HAP-1 (cell line): ENCODE results near the gene TACC2.

ENCODE experiments used
- DNase-seq, 2 experiments: peaks; one replicate each; pipeline ENCODE4 v3.0.0-alpha.2; 2016 to 2020; ENCODE audit warnings: low spot score in 2 of 2
- H3K27me3 ChIP-seq: fragments of 250-450 bp; sonication (Bioruptor Pico); 2 replicates; pipeline ENCODE4 v1.5.1; 2020; ENCODE audit warnings: low read depth, mild to moderate bottlenecking, moderate library complexity
- H3K36me3 ChIP-seq: fragments of 250-450 bp; sonication (Bioruptor Pico); replicated peaks from 2 replicates; pipeline ENCODE4 v1.5.1; 2020; ENCODE audit warnings: mild to moderate bottlenecking
- H3K4me1 ChIP-seq: fragments of 250-450 bp; sonication (Bioruptor Pico); 2 replicates; pipeline ENCODE4 v1.5.1; 2020; ENCODE audit warnings: mild to moderate bottlenecking
- H3K4me3 ChIP-seq: fragments of 250-450 bp; sonication (Bioruptor Pico); 2 replicates; pipeline ENCODE4 v1.5.1; 2020; ENCODE audit warnings: mild to moderate bottlenecking, moderate library complexity
- H3K9me3 ChIP-seq: fragments of 250-450 bp; sonication (Bioruptor Pico); 2 replicates; pipeline ENCODE4 v1.5.1; 2020; ENCODE audit warnings: mild to moderate bottlenecking, moderate library complexity
- in situ Hi-C: fragments of 300-500 bp; cut with MboI; formaldehyde crosslinking; loops from 3 replicates; pipeline ENCODE4 v1.14.3; 2020; ENCODE audit warnings: low sequenced_read_pairs, inconsistent platforms, mixed read lengths

Gene TACC2

DNA sequence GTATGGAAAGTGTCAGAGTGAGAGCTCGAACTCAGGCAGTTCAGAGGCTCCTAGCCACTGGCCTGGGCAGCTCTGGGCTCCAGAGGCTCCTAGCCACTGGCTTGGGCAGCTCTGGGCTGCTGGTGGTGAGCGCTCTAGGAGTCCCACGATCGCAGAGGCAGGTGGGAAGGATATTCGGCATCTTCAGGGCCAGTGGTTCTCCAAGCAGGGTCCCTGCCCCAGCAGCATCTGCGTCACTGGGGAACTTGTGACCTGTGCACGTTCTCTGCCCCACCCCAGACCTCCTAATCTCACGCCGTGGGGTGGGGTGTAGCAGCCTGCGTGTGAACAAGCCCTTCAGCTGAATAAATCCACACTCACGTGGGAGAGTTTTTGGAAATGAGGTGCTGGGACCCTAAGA, 256.9 kb downstream of the TACC2 start:
- no peak for DNase-seq
- Histone ChIP-seq H3K27me3 (no peaks in the 10 kb centered on the region), H3K4me3 (no peak overlapping the region), H3K4me1 (no peaks in the 10 kb centered on the region), H3K36me3 (no peaks in the 10 kb centered on the region; the same call in 1 of the 2 replicates), H3K9me3 (no peaks in the 10 kb centered on the region)
- in situ Hi-C loops, result no loop called here

DNA sequence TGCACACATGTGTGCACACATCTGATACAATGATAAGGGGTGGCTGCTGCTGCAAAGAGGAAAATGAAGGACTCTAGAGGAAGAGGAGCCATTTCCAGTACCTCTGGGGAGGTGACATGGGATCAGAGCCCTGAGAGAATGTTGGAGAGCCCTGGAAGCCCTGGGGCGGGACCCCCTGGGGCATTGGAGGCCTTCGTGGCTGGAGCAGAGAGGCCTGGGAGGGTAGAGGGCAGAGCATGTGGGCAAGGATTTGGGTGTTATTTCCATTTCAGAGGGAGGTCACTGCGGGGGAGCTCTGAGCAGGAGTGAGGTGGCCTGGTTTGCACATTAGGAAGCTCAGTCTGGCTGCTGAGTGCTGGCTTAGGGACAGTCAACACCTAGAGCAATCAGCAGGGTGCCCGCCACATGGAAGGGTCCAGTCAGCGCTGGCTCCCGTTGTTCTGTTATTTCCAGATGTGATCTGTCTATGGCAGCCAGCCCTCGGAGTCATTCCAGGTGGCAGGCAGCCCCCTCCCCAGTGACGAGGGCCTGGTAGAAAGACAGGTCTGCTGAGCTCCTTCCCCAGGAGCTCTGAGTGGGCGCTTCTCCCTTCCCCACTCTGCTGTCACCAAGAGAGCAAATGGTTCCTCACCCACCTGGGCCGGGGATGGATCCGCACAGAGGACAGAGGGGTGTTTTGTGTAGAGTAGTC, 258.0 kb downstream of the TACC2 start:
- Histone ChIP-seq H3K27me3 (no peaks in the 10 kb centered on the region), H3K4me1 (no peaks in the 10 kb centered on the region), H3K9me3 (no peaks in the 10 kb centered on the region), H3K4me3 (no peak overlapping the region), H3K36me3 (no peaks in the 10 kb centered on the region; the same call in 1 of the 2 replicates)
- DNase-seq, result no peak
- in situ Hi-C loops, result no loop called here

DNA sequence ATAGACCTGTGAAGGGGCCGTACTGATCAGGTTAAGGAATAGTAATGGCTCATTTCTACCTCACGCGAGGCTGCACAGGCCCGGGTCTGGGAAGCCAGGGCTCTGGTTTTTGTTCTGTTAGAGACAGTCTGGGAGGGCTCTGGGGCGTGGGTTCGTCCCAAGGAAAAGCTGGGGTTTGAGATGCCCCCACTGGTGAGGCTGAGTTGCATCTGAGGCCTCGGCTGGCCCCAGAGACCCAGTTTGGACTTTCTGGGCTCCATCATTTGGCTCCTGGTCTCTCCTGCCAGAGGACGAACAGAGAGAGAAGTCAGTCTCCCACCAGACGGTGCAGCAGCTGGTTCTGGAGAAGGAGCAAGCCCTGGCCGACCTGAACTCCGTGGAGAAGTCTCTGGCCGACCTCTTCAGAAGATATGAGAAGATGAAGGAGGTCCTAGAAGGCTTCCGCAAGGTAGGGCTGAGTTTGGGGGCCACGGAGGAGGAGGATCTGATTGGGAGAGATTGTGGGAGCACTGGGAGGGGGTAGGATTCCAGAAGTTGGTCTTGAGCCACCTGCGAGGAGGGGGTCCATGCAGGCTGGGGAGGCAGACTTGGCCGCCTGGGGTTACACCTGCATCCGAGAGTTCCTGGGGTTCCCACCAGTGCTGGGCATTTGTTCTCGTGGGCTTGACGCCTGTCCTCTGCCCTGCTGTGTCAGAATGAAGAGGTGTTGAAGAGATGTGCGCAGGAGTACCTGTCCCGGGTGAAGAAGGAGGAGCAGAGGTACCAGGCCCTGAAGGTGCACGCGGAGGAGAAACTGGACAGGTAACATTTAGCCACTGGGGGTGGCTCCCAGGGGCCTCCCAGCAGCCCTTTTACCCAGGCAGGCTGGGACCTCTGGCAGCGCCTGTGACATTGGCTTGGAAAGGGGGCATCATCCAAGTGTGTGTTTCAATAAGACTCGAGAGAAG, 259.7 kb downstream of the TACC2 start:
- Histone ChIP-seq H3K9me3 (no peaks in the 10 kb centered on the region), H3K27me3 (no peaks in the 10 kb centered on the region), H3K4me1 (no peaks in the 10 kb centered on the region), H3K4me3 (no peak overlapping the region), H3K36me3 (no peaks in the 10 kb centered on the region)
- DNase-seq, result no peak
- in situ Hi-C loops, result no loop called here

DNA sequence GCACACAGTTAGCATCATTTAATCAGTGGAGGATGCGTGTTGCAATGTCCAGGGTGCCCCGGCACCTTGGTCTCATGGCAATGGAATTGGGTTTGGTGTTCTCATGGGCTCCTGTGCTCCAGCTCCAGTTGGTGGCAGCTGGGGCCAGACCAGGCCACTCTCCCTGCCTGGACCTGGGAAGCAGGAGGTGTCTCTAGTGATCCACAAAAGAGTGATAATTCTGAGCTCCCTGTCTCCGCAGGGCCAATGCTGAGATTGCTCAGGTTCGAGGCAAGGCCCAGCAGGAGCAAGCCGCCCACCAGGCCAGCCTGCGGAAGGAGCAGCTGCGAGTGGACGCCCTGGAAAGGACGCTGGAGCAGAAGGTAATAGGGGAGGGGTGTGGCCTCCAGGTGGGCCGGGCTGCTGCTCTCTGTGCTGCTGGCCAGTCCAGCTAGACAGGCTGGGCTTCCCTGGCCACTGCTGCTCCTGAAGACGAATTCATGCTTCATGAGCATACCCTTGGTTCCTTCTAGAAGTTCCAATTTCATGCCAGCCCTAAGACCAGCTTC, 260.4 kb downstream of the TACC2 start:
- Histone ChIP-seq H3K9me3 (no peaks in the 10 kb centered on the region), H3K4me3 (no peak overlapping the region), H3K36me3 (no peaks in the 10 kb centered on the region), H3K4me1 (no peaks in the 10 kb centered on the region), H3K27me3 (no peaks in the 10 kb centered on the region)
- in situ Hi-C loops, result no loop called here
- no peak for DNase-seq

DNA sequence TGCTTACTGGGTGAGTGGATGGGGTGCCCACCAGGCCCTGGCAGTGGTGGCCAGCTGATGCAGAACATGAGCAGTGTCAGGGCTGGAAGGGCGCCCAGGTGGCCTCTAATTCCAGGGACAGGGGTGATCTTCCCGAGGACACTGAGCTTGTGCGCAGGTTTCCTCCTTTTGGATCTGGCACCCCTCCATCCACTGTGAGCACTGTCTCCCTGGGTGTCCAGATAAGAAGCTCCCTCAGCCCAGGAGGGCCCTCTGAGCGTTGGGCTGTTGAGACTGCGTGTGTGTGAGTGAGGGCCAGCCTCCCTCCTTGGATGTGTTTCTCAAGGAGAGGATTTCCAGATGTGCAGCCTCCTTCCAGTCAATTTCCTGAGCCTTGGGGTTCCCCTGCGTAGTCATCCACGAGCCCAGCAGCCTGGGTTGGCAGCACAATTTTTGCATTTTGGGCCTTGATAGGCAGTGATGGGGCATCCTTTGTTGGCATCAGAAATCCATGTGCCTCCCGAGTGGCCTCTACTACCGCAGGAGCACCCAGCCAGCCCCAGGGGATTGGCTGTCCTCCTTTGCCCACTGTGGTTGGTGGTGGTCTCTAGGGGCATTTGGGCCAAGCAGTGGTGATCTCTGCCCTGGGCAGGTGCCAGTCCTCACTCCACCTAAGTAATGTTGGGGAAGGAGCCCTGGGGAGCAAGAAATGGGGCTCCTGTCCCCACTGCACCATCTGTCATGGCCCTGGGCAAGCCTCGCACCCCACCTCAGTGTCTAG, 261.2 kb downstream of the TACC2 start:
- H3K9me3 ChIP-seq, result no peaks in the 10 kb centered on the region
- in situ Hi-C loops, result no loop called here
- no peaks in the 10 kb centered on the region for H3K4me1 ChIP-seq

DNA sequence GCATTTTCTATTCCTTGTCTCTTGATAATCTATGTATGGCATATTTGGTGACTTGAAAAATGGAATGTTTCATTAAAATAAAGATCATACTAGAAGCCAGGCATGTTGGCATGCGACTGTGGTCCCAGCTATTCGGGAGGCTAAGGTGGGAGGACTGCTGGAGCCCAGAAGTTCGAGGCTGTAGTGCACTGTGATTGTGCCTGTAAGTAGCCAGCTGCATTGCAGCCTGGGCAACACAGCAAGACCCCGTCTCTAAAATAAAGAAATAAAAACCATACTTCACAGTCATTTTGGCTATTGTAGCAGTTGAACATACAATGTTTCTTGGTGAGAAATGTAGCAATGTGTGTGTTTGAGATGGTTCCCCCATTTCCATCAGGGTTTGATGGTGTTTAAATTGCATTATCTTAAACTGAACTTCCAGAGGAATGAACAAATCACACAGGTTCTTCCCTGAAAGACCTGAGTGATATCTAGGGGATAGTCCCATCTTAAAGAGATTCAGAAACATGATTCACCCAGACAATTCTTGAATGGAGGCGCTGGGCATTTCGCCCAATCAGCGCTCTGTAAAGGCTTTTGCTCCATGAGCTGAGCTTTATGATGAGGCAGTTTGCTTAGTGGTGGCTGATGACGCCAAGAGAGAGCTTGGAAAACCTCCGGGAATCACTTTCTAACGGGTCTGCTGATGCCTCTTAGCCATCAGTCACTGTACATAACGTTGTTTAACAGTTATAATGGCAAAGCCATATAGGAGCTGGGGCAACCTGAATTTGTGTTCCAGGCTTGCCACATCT, 262.7 kb downstream of the TACC2 start:
- Histone ChIP-seq H3K4me1 (no peaks in the 10 kb centered on the region), H3K4me3 (no peak overlapping the region), H3K27me3 (no peaks in the 10 kb centered on the region), H3K36me3 (no peaks in the 10 kb centered on the region), H3K9me3 (no peaks in the 10 kb centered on the region)
- in situ Hi-C loops, result no loop called here
- DNase-seq, result no peak

More for the DNA sequence above, 261.2 kb downstream of the TACC2 start:
- Histone ChIP-seq H3K27me3 (no peaks in the 10 kb centered on the region), H3K36me3 (no peaks in the 10 kb centered on the region), H3K4me3 (no peak overlapping the region)
- DNase-seq, result no peak

DNA sequence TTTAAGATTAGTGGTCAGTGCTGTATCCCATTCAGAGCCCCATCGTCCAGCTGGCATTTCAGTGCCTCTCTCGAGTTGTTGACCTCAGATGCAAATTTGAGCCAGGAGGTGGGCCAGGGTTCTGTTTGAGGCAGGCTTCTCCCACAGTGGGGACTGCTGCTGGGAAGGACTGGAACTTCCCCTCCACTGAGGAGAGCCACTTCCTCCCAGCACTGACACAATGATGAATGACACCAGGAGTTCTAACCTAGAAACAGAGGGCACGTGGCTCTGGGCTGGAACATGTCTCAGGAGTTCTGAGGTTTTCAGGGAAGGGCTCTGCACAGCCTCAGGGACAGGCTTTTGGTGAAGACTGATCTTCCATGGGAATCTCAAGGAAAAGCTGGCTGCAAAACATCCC, 263.8 kb downstream of the TACC2 start:
- Histone ChIP-seq H3K9me3 (no peaks in the 10 kb centered on the region), H3K4me3 (no peak overlapping the region), H3K4me1 (no peaks in the 10 kb centered on the region), H3K36me3 (no peaks in the 10 kb centered on the region), H3K27me3 (no peaks in the 10 kb centered on the region)
- DNase-seq, result no peak
- in situ Hi-C loops, result no loop called here

DNA sequence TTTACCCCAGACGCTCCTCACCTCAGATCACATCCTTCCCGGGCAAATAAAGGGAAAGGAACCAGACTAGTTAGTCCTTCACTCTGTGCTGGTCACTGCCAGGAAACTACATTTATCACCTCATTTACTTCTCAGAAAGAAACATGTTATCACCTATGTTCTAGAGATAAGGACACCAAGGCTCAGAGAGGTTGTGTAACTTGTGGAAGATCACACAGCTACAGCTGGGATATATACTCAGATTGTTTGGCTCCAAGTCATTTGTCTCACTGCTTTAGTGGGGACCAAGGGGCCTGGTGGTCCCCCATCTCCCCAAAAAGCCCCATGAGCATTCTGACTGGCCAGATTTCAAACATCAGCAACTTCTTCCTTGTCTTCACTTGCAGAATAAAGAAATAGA, 264.6 kb downstream of the TACC2 start:
- H3K9me3 ChIP-seq, result no peaks in the 10 kb centered on the region
- in situ Hi-C loops, result no loop called here
- no peaks in the 10 kb centered on the region for H3K27me3 ChIP-seq
- no peaks in the 10 kb centered on the region for H3K4me1 ChIP-seq
- no peak for DNase-seq
- H3K4me3 ChIP-seq, result no peak overlapping the region
- no peaks in the 10 kb centered on the region for H3K36me3 ChIP-seq

DNA sequence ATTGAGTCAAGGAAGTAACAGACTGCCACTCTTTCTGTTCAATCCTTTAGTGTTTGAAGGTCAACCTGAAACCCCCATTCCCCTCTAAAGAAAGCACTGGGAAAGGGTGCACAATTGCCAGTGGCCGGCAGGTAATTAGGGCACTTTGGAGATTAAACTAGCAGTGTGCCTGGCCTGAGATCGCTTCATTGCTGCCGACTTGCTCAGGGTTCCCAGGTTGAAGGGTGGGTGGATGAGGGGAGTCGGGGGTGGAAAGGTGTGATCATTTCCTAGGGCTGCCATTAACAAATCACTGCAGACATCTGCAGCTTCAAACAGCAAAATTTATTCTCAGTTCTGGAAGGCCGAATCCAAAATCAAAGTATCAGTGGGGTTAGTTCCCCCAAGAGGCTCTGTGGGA, 265.9 kb downstream of the TACC2 start:
- Histone ChIP-seq H3K27me3 (no peaks in the 10 kb centered on the region), H3K4me1 (no peaks in the 10 kb centered on the region), H3K9me3 (no peaks in the 10 kb centered on the region), H3K4me3 (no peak overlapping the region), H3K36me3 (no peaks in the 10 kb centered on the region)
- no peak for DNase-seq
- in situ Hi-C loops, result no loop called here

DNA sequence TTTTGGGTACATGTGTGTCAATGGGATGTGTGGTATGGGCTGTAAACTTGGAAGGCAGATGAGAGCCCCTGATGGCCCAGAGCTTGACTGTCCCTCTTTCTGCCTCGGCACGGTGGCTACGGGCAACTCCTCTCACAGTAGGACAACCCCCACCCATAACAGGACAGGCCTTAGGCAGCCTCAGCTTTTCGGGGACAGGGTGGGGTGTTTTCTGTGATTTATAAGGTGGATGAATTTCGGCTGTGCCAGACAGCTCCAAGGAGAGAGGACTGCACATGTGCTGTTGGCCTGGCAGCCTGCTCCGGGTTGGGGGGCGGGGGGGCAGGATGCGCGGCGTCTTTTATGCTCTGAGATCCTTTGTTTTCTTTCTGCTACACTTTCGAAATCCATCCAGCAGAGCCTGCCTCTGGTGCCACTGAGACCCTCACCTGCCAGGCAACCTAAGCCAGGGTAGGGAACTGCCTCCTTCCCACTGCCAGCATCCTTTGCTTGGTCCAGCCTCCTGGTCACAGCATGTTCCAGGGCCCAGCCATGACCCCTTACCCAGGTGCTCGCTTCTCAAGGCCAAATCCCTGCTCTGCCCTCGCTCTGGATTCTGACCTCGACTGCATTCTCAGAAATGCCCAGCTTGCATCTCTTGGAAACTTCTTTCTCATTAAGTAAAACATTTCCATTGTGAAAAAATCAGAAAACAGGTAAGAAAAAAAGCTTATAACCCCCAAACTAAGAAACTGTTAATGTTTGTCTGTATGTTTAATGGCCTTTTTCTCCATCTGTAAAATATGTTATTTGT, 266.7 kb downstream of the TACC2 start:
- in situ Hi-C loops, result no loop called here
- no peak for DNase-seq
- Histone ChIP-seq H3K4me3 (no peak overlapping the region), H3K36me3 (no peaks in the 10 kb centered on the region), H3K4me1 (no peaks in the 10 kb centered on the region), H3K9me3 (no peaks in the 10 kb centered on the region), H3K27me3 (no peaks in the 10 kb centered on the region)

DNA sequence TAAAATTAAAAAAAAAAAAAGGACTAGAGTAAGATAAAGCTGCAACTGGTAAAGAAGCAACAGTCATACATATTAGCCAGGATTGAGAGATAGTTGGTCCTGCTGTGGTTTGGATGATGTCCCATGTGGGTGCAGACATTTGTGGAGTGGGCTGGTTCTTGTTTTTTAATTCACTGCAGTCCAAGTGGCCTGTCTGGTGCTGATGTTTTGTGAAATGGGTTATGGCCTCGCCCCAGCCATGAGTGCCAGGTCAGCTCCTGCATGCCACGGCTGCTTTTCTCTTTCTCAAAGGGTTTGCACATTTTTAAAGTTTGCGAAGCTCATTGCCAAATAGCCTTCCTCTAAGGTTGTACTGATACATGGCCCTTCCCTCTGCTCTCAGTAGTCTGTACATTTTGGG, 268.1 kb downstream of the TACC2 start:
- no peak for DNase-seq
- no peaks in the 10 kb centered on the region for H3K9me3 ChIP-seq
- no peaks in the 10 kb centered on the region for H3K4me1 ChIP-seq
- H3K4me3 ChIP-seq, result no peak overlapping the region
- in situ Hi-C loops, result no loop called here
- no peaks in the 10 kb centered on the region for H3K27me3 ChIP-seq
- H3K36me3 ChIP-seq, result no peaks in the 10 kb centered on the region

DNA sequence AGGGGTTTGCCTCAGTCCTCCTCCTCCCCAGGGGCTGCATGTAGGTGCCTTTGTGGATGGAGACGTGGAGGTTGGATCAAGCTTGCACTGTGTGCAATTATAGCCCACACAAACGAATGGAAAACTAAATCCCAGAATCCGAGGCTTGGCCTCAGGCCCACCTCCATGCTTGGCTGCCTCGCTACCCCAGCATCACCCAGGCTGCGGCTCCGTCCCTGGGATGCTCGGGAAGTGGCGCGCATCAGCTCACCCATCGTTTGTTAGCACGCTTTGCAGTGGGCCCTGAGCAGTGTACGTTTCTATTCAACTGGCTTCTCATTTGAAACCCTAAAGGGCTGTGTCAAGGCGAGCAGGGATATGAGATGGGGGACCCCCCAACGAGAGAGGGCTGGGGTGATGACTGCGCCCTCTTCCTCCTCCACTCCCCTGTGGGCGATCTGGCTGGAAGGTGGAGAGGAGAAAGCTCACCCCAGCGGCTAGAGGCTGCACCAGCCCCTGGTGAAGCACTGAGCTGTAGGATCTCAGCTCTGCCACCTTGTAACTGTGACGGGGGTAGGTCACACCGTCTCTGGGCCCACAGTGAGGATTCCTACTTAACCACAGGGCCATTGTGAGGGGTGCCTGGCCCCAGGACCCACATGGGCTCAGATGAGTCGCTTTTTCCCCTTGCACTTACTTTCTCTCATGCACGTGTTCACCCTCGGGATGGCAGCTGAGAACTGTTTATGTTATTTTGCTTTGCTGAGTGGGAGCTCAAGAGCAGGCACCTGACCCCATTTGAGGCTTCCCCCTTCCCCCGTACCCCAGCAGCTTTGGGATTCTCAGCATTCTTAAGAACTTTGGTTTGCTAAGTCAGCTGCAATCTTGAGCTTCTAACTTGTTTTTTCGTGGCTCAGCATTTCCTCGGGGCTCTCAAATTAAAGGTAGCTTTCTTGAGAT, 269.4 kb downstream of the TACC2 start:
- Histone ChIP-seq H3K27me3 (no peaks in the 10 kb centered on the region), H3K36me3 (no peaks in the 10 kb centered on the region), H3K9me3 (peaks cover 10% of the 10 kb centered on the region), H3K4me3 (no peak overlapping the region), H3K4me1 (no peaks in the 10 kb centered on the region)
- no peak for DNase-seq
- in situ Hi-C loops, result no loop called here
